Keratinocyte (primary cell): ENCODE measurements around the gene ABLIM2.
A peak's percentile ranks its signal among the peaks of the same experiment; 100 is the strongest.

Experiments
- EZH2 ChIP-seq: IDR thresholded peaks from one replicate; pipeline ENCODE4 v1.6.1; 2012; ENCODE audit warnings: inconsistent platforms, mild to moderate bottlenecking, low read length, moderate library complexity
- TF ChIP-seq, protein P1 (sequence below), 3 experiments: IDR thresholded peaks in 1 of 3; conservative IDR thresholded peaks in 1 of 3; optimal IDR thresholded peaks in 1 of 3; 2 replicates in 2 of 3; 3 replicates in 1 of 3; pipeline versions ENCODE3 to v1.5.1; 2011; ENCODE audit warnings: low read length in 3 of 3, mild to moderate bottlenecking in 3 of 3, moderate library complexity in 2 of 3, control low read depth in 1 of 3, inconsistent platforms in 1 of 3; ENCODE audit not compliant: insufficient read depth in 2 of 3; ENCODE audit errors: extremely low read depth in 1 of 3

DNA sequence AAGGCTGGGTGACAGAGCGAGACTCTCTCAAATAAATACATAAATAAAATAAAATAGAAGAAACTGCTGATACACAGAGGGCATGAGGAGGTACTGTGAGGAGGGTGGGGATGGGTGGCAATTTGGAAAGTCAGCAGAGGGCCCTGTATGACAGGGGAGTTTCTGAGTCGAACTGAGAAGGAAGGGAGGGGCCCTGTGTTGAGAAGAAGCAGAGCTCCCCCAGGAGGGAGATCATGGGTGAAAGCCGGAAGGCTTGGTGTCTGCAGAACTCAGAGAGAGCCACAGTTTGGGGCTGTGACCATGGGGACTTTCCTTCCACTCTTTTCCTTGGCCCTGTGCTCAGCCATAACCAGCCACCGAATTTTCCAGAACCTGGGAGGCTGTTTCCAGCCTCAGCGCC, 194.2 kb downstream of the ABLIM2 start:
- TF ChIP-seq, protein P1, sequence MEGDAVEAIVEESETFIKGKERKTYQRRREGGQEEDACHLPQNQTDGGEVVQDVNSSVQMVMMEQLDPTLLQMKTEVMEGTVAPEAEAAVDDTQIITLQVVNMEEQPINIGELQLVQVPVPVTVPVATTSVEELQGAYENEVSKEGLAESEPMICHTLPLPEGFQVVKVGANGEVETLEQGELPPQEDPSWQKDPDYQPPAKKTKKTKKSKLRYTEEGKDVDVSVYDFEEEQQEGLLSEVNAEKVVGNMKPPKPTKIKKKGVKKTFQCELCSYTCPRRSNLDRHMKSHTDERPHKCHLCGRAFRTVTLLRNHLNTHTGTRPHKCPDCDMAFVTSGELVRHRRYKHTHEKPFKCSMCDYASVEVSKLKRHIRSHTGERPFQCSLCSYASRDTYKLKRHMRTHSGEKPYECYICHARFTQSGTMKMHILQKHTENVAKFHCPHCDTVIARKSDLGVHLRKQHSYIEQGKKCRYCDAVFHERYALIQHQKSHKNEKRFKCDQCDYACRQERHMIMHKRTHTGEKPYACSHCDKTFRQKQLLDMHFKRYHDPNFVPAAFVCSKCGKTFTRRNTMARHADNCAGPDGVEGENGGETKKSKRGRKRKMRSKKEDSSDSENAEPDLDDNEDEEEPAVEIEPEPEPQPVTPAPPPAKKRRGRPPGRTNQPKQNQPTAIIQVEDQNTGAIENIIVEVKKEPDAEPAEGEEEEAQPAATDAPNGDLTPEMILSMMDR (optimal IDR thresholded peaks at IDR 0.05 in 1 of 3, IDR thresholded peaks at IDR 0.05 in 1 of 3, conservative IDR thresholded peaks at IDR 0.05 in 1 of 3; ENCODE audit: extremely low read depth in 1 of 3, insufficient read depth in 2 of 3, low read length in 3 of 3) = peak in 1 of 3 experiments; percentile 7
- TF ChIP-seq EZH2 = no peak
